ENCODE measurements around the gene TAGLN. TPM values are rescaled to one million over a fixed set of nuclear protein-coding genes. Genes with fewer than 3 reads are reported as not detected.

Gene TAGLN
- total RNA-seq, 1 donor from 2014 or later = 7.7 TPM

DNA sequence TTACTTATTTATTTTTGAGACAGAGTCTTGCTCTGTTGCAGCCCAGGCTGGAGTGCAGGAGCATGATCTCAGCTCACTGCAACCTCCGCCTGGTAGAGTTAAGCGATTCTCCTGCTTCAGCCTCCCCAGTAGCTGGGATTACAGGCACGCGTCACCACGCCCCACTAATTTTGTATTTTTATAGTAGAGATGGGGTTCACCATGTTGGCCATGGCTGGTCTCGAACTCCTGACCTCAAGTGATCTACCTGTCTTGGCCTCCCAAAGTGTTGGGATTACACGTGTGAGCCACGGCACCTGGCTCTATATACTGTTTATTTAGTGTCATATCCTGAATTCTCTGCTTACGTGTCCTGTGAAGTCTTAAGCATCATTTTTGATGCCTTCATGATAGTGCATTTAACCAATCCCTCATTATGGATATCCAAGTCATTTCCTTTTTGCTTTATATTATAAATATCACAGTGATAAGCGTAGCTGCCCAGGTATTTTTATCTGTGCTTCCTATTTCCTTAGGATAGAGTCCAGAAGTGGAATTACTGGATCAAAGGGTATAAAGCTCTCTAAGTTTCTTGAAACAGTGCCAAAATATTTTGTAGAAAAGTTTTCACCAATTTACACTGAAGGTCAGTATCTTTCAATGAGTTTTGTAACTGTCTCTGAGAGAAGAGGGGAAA lies 21.5 kb upstream of the TAGLN start:
- no peaks in the 10 kb centered on the region for H3K27me3 Mint-ChIP-seq (ENCODE audit: low read depth)
- TF ChIP-seq, protein P1, sequence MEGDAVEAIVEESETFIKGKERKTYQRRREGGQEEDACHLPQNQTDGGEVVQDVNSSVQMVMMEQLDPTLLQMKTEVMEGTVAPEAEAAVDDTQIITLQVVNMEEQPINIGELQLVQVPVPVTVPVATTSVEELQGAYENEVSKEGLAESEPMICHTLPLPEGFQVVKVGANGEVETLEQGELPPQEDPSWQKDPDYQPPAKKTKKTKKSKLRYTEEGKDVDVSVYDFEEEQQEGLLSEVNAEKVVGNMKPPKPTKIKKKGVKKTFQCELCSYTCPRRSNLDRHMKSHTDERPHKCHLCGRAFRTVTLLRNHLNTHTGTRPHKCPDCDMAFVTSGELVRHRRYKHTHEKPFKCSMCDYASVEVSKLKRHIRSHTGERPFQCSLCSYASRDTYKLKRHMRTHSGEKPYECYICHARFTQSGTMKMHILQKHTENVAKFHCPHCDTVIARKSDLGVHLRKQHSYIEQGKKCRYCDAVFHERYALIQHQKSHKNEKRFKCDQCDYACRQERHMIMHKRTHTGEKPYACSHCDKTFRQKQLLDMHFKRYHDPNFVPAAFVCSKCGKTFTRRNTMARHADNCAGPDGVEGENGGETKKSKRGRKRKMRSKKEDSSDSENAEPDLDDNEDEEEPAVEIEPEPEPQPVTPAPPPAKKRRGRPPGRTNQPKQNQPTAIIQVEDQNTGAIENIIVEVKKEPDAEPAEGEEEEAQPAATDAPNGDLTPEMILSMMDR (conservative IDR thresholded peaks at IDR 0.05) = no peak
- H3K9me3 Mint-ChIP-seq = no peaks in the 10 kb centered on the region

DNA sequence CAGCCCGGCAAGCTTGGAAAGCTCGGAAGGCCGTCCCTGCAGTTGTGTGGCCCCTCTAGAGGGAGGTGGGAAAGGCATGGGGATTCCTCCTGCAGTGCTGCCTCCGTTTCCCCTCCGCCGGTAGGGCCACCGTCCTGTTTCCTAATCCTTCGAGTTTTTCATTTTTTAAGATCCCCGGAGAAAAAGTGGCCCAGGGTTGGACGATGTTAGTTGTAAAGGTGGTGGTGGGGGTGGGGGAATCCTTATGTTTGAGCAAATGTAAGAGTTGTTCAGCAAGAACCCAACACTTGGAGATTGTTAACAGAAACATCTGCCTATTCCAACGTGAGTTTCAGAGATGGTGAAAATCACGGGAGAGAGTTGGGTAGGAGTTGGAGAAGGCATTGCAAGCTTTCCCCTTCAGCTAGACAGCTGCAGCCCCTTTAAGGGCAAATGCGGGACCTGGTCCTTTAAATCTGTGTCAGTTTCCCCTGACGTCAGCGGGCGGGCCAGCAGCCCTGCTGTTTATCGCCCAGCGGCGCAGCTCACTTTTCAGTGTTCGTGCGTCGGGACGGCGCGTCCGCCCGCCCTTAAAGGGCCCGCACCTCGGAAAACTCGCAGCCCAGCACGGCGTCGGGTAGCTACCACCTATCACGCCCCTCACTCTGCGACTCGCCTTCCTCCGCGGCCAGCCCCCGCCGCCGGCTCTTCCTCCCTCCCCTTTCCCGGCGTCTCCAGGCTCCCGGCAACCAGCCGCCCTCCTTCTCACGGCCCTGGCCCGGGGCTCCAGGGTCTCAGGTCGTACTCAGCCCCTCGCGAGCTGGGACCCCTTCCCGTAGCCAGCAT lies 20.7 kb upstream of the TAGLN start, which contains the start of gene SIDT2:
SIDT2 (plus strand) TSS at position 534 of the 825 bp plus-strand sequence. CDS start 521 bp downstream, outside the sequence.
- Mint-ChIP-seq H3K36me3 (ENCODE audit: low read depth) (peaks cover 2% of the 10 kb centered on the region), H3K4me3 (peak within 1 kb of the TSS; percentile 96), H3K9me3 (no peaks in the 10 kb centered on the region), H3K4me1 (peaks cover 56% of the 10 kb centered on the region), H3K27ac (ENCODE audit: unreplicated experiment) (peak within 1 kb of the TSS; percentile 95), H3K27me3 (ENCODE audit: low read depth) (no peaks in the 10 kb centered on the region)
- peak; percentile 88 for DNase-seq (ENCODE audit: low read depth, low spot score)
- TF ChIP-seq, protein P1 (conservative IDR thresholded peaks at IDR 0.05) = no peak

More for the DNA sequence above, 21.5 kb upstream of the TAGLN start:
- H3K4me3 Mint-ChIP-seq = peak overlapping the region; percentile 96
- H3K4me1 Mint-ChIP-seq = peaks cover 64% of the 10 kb centered on the region
- H3K27ac Mint-ChIP-seq (ENCODE audit: unreplicated experiment) = peak overlapping the region; percentile 95
- DNase-seq (ENCODE audit: low read depth, low spot score) = no peak
- peaks cover 2% of the 10 kb centered on the region for H3K36me3 Mint-ChIP-seq (ENCODE audit: low read depth)

DNA sequence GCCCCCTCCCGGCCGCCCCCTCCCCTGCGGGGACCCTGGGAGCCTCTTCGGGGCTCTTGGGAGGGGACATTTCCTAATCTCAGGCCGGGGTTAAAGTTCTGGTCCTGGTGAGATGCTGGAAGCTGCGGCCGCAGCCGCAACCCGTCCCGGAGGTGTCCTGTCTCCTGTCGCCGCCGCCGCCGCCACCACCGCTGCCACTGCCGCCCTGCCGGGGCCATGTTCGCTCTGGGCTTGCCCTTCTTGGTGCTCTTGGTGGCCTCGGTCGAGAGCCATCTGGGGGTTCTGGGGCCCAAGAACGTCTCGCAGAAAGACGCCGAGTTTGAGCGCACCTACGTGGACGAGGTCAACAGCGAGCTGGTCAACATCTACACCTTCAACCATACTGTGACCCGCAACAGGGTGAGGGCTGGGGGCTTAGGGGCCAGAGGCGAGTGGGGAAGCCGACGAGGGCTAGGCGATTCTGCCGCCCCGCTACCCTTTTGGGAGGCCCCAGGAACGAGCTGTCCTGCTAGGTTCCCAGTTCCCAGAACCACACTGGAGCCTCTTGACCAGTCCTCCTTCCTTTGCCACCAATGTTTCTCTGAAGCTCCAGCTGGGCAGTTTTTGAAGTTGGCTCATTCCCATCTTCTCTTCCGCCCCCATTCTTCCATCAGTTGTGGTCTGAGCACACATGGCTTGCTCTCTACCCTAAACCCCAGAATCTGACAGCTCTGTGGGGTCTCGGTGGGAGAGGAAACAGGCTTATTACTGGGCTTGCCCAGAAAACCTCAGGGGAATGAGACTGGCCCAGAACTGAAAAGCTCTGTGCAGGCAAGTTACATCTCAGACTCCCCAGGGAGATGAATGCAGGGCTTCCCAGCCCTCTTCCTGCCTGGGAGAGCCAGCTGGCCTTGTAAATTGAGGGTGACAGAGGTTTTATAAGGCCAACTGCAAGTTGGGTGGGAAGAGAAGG lies 19.8 kb upstream of the TAGLN start:
- Mint-ChIP-seq H3K27ac (ENCODE audit: unreplicated experiment) (peak overlapping the region; percentile 92), H3K9me3 (no peaks in the 10 kb centered on the region), H3K4me3 (peak overlapping the region; percentile 96)

DNA sequence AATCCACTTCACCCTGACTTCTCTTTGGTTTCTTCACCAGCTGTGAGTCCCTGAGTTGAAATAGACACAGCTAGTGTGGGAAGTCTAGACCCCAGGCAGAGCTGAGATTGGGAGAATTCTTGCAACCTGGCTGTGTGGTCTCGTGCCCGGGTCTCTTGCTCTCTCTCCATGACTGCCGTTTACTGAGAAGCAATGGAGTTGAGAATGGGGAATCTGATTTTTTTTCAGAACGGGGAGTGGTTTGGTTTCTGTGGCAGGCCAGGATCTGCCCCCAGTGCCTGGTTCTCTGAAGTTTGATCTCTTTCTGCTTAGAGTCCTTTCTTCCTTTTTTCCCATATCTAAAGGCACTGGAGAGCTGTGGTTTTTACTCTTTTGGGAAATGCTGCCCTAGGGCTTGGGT lies 19.1 kb upstream of the TAGLN start:
- no peaks in the 10 kb centered on the region for H3K36me3 Mint-ChIP-seq (ENCODE audit: low read depth)
- H3K9me3 Mint-ChIP-seq = no peaks in the 10 kb centered on the region
- H3K4me1 Mint-ChIP-seq = peaks cover 46% of the 10 kb centered on the region
- peak overlapping the region; percentile 43 for H3K27ac Mint-ChIP-seq (ENCODE audit: unreplicated experiment)
- no peaks in the 10 kb centered on the region for H3K27me3 Mint-ChIP-seq (ENCODE audit: low read depth)
- no peak for DNase-seq (ENCODE audit: low read depth, low spot score)
- TF ChIP-seq, protein P1 (conservative IDR thresholded peaks at IDR 0.05) = no peak
- H3K4me3 Mint-ChIP-seq = peak overlapping the region; percentile 96

More for the DNA sequence above, 19.8 kb upstream of the TAGLN start:
- Mint-ChIP-seq H3K36me3 (ENCODE audit: low read depth) (peaks cover 2% of the 10 kb centered on the region), H3K4me1 (peaks cover 50% of the 10 kb centered on the region), H3K27me3 (ENCODE audit: low read depth) (no peaks in the 10 kb centered on the region)
- TF ChIP-seq, protein P1 (conservative IDR thresholded peaks at IDR 0.05) = no peak
- peak; percentile 41 for DNase-seq (ENCODE audit: low read depth, low spot score)

All from neural crest cell (in vitro differentiated cells).